HG02938 (cell line): Measurements from ENCODE around the gene HLA-DOA.
A peak's percentile ranks its signal among the peaks of the same experiment; 100 is the strongest.

Source experiments
- ATAC-seq: cut with Tn5 transposase; IDR thresholded peaks from one replicate; pipeline ENCODE4 v1.9.1; 2021; ENCODE audit warnings: mild to moderate bottlenecking, moderate library complexity; ENCODE audit not compliant: unreplicated experiment

HLA-DOA gene

GRCh38 chr6:32980488-32981038, 28.8 kb downstream of the HLA-DOA start:
- no peak for ATAC-seq

GRCh38 chr6:32979720-32980487, 29.5 kb downstream of the HLA-DOA start:
- ATAC-seq: no peak

DNA sequence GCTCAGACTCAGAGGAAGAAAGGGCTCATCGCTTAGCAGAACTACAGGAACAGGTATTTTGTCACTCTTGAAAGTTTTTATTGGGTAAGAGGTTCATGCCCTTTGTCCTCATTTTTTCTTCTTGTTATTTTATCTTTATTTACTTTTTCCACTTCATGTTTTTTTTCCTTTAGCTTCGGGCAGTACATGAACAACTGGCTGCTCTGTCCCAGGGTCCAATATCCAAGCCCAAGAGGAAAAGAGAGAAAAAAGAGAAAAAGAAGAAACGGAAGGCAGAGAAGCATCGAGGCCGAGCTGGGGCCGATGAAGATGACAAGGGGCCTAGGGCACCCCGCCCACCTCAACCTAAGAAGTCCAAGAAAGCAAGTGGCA, 31.5 kb downstream of the HLA-DOA start:
- no peak for ATAC-seq

DNA sequence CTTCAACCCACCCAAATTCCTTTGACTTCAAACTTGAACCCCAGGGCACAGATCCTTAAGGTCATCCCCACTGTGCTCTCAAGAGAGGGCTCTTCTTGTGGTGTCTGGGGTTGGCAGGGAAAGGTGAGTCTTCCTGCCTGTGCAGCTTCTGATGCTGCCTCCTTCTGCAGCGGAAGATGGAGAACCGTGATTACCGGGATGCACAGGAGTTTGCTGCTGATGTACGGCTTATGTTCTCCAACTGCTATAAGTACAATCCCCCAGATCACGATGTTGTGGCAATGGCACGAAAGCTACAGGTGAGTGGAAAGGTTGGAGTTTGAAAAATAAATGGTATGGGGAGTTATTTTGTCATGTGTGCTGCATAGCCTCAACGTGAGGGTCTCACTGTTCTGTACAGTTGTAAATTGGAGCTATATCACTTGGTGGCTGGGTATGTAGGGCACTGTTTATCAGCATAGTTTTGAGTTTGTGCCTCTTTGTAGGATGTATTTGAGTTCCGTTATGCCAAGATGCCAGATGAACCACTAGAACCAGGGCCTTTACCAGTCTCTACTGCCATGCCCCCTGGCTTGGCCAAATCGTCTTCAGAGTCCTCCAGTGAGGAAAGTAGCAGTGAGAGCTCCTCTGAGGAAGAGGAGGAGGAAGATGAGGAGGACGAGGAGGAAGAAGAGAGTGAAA, 32.0 kb downstream of the HLA-DOA start:
- no peak for ATAC-seq

DNA sequence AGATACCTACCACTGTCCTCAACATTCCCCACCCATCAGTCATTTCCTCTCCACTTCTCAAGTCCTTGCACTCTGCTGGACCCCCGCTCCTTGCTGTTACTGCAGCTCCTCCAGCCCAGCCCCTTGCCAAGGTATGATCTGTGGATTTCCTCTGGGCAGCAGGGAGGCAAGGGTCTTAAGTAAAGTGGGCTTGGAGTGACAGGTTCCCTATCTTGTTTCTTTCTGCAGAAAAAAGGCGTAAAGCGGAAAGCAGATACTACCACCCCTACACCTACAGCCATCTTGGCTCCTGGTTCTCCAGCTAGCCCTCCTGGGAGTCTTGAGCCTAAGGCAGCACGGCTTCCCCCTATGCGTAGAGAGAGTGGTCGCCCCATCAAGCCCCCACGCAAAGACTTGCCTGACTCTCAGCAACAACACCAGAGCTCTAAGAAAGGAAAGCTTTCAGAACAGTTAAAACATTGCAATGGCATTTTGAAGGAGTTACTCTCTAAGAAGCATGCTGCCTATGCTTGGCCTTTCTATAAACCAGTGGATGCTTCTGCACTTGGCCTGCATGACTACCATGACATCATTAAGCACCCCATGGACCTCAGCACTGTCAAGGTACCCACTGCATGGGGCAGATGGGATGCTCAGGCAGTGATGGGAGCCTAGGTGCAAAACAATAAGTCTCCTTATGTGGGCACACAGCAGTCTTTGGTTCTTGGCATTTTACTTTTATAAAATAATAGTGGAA, 32.9 kb downstream of the HLA-DOA start:
- ATAC-seq: no peak

GRCh38 chr6:32975886-32976285, 33.5 kb downstream of the HLA-DOA start:
- ATAC-seq: no peak

DNA sequence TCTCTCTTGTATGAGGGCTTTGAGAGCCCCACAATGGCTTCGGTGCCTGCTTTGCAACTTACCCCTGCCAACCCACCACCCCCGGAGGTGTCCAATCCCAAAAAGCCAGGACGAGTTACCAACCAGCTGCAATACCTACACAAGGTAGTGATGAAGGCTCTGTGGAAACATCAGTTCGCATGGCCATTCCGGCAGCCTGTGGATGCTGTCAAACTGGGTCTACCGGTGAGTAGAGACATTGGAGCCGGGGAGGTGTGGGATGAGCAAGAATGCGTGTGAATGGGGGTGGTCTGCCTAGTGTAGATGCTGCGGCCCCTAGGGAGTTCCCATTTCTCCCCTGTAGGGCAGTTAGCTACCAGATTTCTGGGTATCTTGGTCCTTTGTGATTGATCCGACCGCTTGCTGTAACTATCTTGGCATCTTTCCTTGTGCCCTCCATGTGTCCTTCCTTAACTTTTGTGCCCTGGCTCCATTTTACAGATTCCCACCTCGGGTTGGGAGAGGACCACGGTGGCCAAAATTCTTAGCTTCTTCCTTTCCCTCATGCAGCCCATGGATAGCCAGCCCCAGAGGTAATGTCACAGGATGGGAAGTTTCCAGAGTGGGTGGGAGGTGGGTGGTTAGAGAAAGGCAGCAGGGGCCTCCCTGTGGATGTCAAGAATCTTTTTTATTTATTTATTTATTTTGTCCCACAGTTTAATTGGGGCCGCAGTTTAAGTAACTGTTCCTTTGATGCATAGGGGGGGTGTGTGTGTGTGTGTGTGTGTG, 34.7 kb downstream of the HLA-DOA start:
- no peak for ATAC-seq

GRCh38 chr6:32974016-32974333, 35.4 kb downstream of the HLA-DOA start:
- no peak for ATAC-seq

GRCh38 chr6:32973144-32974015, 36.0 kb downstream of the HLA-DOA start:
- ATAC-seq: no peak

GRCh38 chr6:32972353-32973143, 36.8 kb downstream of the HLA-DOA start:
- no peak for ATAC-seq

- peak; percentile 44 for ATAC-seq
These were observed 37.6 kb downstream of the HLA-DOA start for GRCh38 chr6:32971581-32972352.

DNA sequence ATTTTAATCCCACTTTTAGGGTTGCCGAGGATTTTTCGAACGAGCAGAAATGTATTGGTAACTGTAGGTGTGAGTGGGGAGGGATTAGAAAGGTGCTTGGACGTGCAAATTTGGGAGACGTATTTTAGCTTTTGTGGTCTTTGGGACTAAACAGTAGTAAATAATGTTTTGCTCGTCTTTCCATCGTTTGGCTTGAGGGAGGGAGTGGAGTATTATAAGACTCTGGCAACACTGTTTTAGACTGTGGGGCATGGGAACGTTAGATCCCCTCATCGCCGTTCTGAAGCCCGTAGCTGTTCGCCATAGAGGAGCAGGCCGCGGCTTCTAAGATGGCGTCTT, 38.2 kb downstream of the HLA-DOA start:
- ATAC-seq: no peak

DNA sequence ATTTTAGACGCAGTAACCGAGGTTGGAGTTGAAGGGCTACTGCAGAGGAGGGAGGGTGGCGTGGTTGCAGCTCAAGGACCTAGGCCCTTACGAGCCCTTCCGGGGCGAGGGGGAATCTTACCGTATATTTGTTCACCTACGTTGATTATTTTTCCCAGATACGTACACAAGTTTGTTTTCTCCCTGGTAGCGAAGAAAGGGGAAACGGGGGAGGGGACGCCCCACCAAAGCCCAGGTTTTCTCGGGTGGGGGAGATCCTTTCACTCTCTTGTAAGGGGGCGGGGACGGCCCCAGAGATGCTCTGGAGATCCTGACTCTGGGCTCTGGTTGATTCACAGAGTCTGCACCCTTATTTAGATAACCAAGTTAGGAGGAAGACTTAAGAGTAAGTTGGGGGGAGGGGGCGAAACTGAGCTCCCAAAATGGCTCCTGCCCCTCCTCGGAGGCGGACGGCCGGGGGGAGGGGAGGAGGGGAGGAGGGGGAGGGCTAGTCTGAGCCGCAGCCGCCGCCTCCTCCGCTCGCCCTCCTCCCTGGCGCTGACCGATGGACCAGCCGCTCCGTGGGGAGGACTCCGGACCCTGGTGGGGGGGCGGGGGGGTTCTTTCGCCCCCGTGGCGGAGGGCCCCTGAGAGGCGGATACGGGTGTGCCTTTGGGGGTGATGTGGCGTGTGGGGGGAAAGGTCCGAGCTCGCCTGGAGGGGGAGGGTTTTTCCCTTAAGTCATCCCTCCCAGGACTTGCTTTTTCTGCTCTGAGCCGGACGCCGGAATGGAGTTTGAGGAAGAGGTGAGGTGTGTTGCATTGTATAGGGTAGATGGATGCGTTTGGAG, 38.8 kb downstream of the HLA-DOA start:
- no peak for ATAC-seq

- no peak for ATAC-seq
These were observed 39.5 kb downstream of the HLA-DOA start for GRCh38 chr6:32969685-32970412.

DNA sequence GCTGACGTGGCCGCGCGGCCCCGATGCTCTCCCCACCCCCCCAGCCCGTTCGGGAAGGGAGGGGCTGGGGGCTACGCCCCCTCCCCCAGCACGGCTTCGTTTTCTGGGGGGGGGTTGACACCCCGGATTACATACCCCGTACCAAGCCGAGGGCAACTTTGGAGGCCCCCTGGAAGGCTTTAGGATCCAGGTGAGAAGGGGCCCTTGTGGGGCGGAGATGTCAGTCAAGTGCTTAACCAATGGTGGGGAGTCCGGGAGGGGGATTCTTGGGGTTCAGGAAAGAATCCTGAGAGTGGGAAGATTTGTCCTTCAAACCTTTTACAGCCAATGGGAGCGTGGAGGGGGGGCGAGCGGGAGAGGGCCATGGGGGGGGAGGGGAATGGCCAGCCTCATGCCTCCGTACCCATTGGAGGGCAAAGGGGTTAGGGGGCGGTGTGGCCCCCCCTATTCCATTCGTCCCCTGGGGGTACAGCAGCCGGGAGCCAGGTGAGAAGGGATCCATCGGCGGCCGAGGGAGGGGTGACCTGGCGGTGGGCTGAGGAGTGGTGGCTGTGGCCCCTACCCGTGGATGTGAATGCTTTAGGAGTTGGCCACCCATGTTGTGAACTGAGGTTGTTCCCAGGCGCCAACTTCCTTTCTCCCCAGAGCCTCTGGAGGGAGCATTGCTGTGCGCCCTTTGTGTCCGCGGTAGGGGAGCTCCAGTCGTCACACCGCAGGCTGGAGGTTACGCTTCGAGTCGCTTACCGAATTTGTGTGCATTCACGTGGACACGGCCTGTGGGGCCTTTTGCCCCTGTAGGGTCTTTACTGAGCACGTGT, 40.3 kb downstream of the HLA-DOA start:
- ATAC-seq: no peak
